Activated CD4-positive, alpha-beta T cell treated with anti-CD3 and anti-CD28 coated beads, Interleukin-10, Interleukin-2, amounts not matched to agents 100 ng/mL and 50 ng/mL, durations not matched to agents 16 hours and 8 hours (primary cell): ENCODE measurements around the gene AFAP1.

Source experiments
- DNase-seq: peaks from one replicate; pipeline ENCODE4 v3.0.0-alpha.2; 2020

AFAP1 gene

GRCh38 chr4:7939377-7940108 is at the start of gene AFAP1:
Gene AFAP1 (minus strand): TSS chr4:7939861. CDS start chr4:7872078, 67,783 bp downstream.
- peak; percentile 91 for DNase-seq

GRCh38 chr4:7988437-7988836 is 48.8 kb upstream of the AFAP1 start:
- no peak for DNase-seq

GRCh38 chr4:7987148-7987989 is 47.7 kb upstream of the AFAP1 start:
- DNase-seq: peak; percentile 81

GRCh38 chr4:7985891-7986441 is 46.3 kb upstream of the AFAP1 start:
- DNase-seq: no peak

GRCh38 chr4:7985072-7985471 is 45.4 kb upstream of the AFAP1 start:
- no peak for DNase-seq

- DNase-seq: no peak
These were observed 44.7 kb upstream of the AFAP1 start for GRCh38 chr4:7984286-7984925.

- DNase-seq: no peak
These were observed 43.6 kb upstream of the AFAP1 start for GRCh38 chr4:7983296-7983695.

- no peak for DNase-seq
These were observed 42.2 kb upstream of the AFAP1 start for GRCh38 chr4:7981738-7982394.

GRCh38 chr4:7980036-7980435 is 40.4 kb upstream of the AFAP1 start:
- no peak for DNase-seq

GRCh38 chr4:7979652-7979968 is 39.9 kb upstream of the AFAP1 start:
- DNase-seq: no peak

GRCh38 chr4:7978907-7979651 is 39.4 kb upstream of the AFAP1 start:
- no peak for DNase-seq

GRCh38 chr4:7978489-7978888 is 38.8 kb upstream of the AFAP1 start:
- DNase-seq: no peak

- no peak for DNase-seq
These were observed 37.0 kb upstream of the AFAP1 start for GRCh38 chr4:7976634-7977033.

- no peak for DNase-seq
These were observed 36.4 kb upstream of the AFAP1 start for GRCh38 chr4:7976025-7976424.

GRCh38 chr4:7974425-7974824 is 34.8 kb upstream of the AFAP1 start:
- no peak for DNase-seq

- peak; percentile 48 for DNase-seq
These were observed 33.9 kb upstream of the AFAP1 start for GRCh38 chr4:7973545-7973981.

- DNase-seq: no peak
These were observed 32.3 kb upstream of the AFAP1 start for GRCh38 chr4:7971881-7972500.

GRCh38 chr4:7971159-7971631 is 31.5 kb upstream of the AFAP1 start:
- DNase-seq: peak; percentile 29

- no peak for DNase-seq
These were observed 30.8 kb upstream of the AFAP1 start for GRCh38 chr4:7970361-7970946.

GRCh38 chr4:7968262-7968896 is 28.7 kb upstream of the AFAP1 start:
- DNase-seq: no peak
